CD4-positive, alpha-beta T cell treated with Interferon alpha-2 for 1 hour (primary cell): ENCODE data around the gene GJD4.

ENCODE experiments used
- DNase-seq, 2 donors: peaks; one replicate each; pipeline ENCODE4 v3.0.0-alpha.2; 2020 to 2022

GJD4 gene

DNA sequence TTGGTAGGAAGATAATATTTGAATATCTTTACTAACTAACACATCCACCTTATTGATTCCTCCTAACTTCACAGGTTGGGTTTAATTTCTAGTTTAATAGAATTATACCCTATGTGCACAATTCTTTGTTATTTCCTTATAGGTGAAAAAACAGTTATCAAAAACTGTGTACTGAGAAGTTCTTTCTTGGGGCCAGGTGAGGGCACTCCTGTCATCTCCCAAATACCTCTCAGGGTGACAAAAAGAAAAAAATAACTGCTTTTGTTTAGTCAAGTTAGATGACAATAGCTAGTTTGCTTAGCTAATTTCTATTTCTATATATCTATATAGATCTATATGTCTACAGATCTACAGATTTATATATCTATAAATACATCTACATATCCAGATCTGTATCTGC is 26.9 kb downstream of the GJD4 start:
- DNase-seq: no peak

DNA sequence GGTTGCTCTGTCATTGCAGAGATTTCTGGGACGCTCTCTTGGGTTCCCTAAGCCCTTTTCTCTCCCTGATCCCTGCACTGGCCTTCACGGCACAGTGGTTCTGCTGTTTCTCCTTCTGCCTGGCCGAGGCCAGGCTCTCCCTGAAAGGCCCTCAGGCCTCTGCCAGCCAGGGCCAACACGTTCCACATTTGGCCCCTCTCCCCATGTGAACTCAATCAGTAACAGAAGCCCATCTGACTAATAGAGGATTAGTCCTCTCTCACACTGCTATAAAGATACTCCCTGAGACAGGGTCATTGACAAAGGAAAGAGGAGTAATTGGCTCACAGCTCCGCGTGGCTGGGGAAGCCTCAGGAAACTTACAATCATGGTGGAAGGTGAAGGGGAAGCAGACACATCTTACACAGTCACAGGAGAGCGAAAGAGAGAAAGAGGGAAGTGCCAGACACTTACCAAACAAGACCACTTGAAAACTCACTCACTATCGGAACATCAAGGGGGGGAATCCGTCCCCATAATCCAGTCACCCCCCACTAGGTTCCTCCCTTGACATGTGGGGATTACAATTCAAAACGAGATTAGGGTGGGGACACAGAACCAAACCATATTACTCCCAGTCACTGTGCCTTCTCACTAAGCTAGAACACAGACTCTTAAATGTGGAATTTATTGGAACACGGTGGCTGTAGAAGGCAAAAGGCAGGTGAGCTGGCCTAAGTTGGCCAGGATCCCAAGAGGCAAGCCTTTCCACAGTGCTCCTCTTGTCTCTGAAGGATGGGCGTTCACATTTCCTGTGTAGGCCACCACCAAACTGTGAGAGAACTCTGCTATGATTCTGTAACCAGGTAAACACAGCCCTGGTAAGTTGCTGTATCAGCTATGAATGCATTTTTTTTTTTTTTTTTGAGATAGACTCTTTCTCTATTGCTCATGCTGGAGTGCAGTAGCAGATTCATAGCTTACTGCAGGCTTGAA is 28.2 kb downstream of the GJD4 start:
- DNase-seq: no peak

DNA sequence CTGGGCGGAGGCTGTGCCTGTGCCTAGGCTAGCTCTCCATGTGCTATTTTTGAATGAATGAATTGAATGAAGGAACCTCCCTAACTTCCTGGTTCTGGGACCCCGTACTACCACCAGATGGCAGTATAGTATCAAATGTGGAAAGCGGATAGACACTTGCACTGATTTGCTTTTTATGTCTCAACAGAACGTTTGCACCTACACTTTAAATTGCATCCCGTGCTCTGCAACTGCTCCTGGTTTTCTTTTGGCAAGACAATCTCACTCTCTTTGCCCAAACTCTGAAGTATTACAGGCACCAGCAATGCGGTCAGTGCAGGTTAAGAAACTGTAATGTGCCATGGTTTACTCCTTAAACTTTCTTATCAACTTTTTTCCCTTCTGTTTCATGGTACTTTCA is 30.4 kb downstream of the GJD4 start:
- peak; percentile 48 to 72 for DNase-seq

DNA sequence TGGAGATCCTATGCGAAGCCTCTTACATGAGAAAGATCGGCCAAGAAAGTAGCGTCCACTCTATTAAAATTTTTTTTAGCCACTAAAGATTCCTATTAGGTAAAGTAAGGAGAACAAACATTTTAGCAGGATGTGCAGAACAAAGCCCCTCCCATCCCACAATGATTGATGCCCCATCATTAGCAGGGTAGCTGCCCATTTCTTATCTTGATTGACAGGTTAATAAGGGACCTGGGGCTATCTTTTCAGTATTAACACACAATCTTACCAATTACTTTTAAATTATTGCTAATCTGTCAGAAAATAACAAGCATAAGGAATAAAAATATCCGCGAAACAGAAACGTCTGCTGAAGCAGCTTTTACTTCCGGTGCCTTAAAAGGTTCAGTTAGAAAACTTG is 31.8 kb downstream of the GJD4 start:
- no peak for DNase-seq

DNA sequence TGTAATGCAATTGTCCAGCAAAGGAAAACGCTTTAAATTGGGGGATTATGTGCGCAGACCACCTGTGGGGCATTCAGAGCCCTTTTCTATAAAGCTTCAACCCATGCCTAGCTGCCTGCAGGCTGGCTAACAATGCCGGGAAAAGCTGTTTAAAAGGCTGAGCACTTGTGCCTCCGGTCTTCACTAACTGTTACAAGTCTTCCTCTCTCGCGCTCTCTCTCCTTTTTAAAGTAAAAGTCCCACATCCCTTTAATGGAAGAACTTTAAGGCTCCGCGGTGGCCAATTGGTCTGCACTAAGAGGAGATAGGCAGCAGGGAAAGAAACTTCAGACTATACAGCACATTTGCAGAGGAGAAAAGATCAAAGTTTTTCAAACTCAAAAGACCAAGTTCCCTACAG is 32.3 kb downstream of the GJD4 start:
- no peak for DNase-seq

DNA sequence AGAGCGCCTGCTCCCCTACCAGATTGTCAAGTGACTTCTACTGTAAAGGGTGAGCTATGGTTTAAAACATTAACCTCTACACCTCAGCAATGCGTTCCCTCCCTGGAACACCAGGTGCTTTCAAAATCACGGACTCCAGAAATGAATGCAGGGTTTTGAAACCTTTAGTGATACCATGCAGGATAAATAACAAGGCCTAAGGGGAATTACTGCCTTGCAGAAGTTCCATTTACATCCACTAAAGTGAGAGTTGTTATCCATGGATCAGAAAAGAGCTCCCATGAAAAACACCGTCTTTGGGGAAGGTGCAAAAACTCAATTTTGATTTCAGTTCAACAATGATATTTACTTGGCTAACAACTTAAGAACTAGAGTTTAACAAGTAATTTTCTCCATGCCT is 33.0 kb downstream of the GJD4 start:
- DNase-seq: no peak

DNA sequence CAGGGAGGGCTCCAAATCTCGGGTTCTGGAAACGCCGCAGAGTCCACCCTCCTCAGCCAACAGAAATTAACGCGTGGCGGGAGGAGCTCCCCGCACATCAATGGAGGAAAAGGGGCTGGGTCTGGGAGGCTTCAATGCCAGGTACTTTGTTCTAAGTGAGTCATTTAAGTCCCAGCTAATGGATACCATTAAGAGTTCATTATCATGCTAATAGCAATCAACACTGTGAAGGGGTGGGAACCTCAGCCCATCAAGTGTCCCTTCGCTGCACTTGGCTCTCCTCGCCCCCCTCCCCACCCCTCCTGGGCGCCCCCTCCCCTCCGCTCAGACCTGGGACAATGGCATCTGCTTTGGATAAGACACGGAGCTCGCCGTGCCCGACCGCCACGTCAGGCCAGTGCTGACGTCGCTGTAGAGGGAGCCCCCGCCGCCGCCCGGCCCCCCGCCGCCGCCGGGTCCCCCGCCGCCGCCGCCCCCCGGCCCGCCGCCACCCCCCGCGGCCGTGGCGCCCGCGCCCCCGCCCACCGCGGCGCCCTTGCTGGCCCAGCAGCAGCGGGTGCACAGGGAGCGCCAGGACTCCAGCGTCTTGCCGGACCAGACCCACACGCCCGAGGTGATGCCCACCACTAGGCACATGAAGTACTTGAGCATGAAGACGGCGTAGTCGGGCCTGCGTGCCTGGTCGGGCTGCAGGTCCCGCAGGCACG is 34.0 kb downstream of the GJD4 start:
- no peak for DNase-seq

DNA sequence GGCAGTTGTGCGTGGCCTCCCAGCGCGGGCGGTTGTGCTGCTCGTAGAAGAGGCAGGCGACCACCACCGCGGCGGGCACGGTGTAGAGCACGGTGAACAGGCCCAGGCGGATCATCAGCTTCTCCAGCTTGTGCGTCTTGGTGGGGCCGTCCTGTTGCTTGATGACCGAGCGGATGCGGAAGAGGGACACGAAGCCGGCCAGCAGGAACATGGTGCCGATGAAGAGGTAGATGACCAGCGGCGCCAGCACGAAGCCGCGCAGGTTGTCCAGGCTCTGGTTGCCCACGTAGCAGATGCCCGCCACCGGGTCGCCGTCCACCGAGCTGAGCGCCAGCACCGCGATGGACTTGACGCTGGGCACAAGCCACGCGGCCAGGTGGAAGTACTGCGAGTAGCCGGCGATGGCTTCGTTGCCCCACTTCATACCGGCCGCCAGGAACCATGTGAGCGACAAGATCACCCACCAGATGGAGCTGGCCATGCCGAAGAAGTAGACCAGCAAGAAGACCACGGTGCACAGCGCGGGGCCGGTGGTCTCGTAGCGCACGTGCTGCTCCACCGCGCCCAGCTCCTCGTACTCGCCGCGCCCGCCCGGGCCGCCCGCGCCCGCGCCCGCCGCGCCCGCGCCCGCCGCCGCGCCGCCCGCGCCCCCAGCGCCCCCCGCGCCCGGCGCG is 34.7 kb downstream of the GJD4 start:
- DNase-seq: no peak

DNA sequence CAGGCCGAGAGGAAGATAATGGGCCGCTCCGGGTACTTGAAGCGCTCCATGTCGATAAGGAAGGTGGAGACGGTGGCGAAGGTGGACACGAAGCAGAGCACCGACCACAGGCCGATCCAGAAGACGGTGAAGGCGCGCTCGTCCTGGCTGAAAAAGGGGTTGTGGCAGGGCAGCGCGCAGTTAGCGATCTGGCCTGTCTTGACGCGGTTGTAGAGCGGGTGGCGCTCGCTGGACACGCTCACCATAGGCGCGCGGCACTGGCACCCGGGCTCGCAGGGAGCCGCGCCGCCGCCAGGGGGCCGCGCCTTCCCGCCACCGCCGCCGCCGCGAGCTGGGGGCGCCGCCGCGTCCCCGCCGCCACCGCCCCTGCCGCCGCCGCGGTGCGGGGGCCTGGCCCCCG is 35.3 kb downstream of the GJD4 start:
- peak in 1 of 2 donors; percentile 36 for DNase-seq

DNA sequence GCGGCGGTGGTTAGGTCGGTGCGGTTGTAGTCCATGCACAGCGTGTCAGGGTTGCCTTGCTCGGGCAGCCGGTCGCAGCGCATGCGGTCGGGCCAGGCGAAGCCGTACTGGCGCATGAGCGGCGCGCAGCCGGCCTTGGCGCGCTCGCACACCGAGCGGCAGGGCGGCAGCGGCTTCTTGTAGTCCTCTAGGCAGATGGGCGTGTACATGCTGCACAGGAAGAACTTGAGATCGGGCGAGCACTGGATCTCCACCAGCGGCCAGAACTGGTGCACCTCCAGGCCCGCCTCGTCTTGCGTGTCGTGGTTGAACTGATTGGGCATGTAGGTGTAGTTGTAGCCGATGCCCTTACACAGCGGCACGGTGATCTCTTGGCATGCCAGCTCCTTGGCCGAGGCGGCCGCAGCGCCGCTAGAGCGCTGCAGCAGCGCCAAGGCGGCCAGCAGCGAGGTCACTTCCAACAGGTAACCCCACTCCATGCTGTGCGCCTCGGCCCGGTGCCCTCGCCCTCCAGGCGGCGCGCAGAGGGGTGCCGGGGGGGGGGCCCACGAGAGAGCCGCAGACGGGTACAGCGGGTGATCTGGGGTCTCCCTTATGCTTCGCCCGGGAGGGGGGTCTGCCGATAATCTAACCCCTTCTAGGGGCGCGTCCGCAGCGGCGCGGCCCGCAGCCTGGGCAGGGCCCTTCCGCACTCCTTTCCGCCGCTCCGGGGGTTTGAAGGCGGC is 36.0 kb downstream of the GJD4 start:
- peak in 1 of 2 donors; percentile 44 for DNase-seq

DNA sequence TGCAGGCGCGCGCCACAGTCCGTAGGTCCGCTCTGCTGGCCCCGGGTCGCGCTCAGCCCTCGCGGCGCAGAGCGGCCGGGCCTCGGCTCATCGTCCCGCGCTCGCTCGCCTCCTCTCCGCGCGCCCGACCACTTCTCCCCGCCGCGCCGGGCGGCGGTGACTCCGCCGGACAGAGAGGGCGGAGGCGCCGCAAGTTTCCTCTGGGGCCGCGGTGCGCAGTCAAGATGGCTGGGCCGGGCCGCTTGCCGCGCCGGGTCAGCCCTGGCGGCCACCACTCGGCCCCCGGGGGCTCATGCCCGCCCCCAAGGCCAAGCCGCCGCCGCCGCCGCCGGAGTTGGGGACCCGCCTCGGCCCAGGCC is 36.5 kb downstream of the GJD4 start:
- no peak for DNase-seq

DNA sequence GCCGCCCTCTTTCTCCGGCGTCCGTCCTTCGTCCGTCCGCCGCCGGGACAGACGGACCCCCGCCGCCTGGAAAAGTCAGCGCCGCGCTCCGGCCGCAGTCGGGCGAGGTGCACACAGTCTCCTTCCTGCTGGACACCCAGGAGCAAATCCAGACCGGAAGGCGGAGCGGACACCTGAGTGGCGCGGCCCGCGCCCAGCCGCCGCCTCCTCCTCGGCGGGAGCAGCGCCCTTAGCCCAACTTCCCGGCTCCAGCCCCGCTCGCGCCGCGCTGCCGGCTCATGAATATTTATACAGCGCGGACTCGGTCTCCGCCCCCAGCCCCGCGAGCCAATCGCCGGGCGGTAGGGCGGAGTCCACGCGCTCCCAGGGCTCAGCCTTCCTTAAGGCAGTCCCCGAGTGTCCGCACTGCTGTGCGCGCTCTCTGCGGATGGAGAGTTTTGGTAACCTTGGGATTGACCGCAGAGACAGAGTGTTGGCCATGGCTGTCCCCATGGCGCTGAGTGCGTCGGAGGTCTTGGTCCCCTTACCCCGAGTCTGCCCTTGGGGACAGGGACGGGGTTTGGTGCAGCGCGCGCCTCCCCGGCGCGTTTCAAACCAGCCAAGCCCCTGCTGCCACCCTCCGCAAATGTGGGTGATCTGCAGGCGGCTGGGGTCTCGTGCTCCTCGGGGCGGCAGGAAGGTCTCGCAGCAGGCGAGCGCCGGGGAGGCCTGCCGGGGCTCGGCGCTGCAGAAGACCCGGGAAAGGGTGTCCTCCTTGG is 37.1 kb downstream of the GJD4 start, which contains the start of gene FZD8:
FZD8 (minus strand) TSS at position 262 of the 758 bp plus-strand sequence. CDS start 867 bp downstream, outside the sequence.
- DNase-seq: peak; percentile 63 to 76

DNA sequence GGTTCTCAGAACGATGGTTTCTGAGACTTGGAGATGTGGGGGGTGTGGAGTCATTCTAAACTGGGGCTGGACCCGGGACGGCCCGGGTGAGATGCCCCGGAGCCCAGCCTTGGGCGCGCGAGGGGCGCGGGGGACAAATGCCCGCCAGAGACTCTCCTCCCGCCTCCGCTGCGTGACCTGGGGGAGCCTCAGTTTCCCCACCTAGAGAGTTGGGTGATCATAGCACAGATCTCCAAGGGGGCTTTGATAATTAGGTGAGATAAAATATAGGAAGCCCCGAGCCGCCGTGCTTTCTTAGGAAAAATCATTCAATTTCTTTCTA is 37.6 kb downstream of the GJD4 start:
- no peak for DNase-seq

DNA sequence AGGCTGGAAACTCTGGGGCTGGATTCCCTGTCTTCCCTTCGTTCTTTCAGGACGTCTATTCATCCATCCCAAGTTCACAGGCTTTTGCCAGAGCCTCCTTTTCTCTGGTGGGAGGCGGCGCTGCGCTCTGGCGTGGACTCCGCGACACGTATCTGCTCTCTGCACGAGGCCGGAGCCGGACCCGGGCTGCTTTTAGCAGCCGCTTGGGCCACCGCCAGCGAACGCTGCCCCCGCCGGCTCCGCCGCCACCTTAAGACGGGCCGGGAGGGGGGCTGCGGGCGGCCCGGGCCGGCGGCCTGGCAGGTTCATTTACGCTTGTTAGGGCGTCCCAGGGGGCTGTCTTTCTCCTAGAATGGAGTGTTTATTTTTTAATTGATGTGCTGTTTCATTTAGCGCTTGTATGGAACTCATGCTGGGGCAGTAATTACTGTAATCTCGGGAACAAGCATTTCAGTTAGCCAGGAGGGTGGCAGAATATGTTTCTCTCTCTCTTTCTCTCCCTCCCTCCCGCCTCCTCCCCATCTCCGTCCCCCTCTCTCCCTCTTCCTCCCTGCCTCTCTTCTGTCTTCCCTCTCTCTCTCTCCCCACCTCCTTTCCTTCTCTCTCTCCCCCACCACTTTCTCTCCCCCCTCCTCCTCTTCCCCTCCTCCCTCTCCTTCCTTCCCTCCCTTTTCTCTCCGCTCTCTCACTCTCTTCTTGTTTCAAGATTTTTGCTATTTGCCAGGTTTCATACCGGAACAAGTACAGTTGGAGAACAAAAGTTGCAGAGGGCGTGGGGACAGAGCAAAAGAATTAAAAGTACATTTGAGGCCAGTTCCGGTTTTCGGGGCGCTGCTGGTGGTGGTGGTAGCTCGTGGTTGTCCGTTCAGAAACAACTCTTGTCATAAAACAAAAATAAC is 38.3 kb downstream of the GJD4 start:
- no peak for DNase-seq

DNA sequence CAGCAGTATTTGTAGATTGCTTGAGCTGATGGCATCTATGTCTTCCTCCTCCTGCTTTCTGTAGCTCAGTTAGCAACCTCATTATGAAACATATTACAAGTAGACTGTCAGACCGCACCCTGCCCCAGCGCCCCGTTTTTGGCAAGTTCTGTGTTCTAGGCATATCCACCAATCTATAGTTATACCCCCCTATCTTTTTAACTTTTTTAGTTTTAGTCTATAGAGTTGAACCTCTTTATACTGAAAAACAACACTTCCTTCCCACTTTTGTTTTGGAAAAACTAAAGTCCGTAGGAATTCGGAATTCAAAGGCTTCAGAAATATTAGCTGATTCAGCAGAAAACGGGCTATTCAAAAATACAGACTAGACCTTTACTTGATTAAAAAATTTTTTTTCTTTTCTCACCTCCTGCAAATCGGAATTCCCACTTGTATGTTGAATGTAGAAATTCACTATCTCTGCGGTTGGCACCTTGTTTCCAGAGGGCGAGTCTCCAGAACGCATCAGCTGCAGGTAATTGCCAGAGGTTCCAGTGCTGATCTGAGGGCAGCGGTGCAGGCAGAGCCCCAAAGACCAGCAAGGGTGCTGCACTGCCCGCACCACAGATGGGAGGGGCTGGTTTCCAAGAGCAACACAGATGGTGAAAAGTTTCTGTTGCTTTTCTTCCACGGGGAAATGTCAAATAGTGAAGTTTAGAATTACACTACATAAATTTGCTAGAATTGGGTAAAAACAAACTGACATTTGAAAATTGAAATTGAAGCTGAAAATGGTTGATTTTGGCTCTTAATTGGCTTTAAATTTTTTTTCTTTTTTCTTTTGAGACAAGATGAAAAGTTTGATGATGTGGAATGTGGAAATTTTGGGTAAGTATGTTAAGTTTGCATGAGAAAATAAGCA is 39.2 kb downstream of the GJD4 start:
- no peak for DNase-seq

DNA sequence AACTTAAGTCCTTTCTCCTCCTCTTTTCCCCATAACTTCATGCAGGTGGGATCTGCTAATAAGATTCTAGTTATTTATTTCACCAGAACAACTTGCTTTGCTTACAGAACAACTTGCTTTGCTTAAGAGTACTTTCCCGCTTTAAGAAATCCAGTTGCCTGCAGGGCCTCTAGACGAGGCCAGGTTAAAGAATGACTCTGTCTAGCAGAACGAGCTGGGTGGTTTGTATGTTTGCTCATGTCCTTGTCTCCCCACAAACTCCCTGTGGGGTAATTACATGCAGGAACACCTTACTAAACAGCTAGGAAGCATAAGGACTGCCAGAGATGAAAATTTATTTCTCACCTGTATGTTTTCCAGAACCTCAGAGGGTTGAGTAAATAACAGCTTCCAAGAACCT is 45.8 kb downstream of the GJD4 start:
- no peak for DNase-seq

DNA sequence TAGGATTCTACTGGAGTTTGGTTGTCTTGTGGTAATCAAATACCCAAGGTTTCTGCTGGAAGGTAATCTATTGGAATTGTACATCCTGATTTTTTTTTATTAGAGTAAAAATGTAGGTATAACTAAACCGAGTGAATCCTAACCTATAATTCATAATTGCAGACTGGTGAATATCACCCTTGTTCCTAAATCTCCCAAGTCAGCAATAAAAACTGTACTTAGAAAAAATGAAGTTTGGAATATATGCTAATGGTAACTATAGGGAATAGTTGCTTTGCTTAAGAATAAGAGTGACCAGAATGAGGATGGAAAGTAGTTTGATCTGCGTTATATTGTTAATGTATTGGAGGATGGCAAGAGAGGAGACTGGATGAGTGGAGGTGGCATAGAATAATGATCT is 47.7 kb downstream of the GJD4 start:
- no peak for DNase-seq

DNA sequence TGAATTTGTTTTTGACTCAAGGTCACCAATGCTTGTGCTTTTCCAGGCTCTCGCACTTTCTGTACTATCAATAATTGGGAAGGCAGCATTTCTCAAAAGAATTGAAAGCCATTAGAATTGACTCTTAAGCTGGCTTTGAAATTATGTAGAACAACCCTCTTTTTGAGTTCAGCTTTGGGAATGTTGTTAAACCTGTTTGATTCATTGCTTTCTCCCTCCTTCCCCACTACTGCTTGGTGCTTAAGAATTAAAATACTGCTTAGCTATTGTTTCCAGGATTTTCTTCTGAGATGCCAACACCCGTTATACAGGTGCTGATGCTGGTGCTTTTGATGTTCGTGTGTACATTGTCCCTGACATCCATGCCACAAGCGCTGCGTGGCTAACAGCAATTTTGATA is 52.5 kb downstream of the GJD4 start:
- no peak for DNase-seq
